Measurements from ENCODE around the gene ATP2A3. TPM values are rescaled to one million over a fixed set of nuclear protein-coding genes. Genes with fewer than 3 reads are reported as not detected.
"Not testable (repeated sequence)": the region's sequence is repeated elsewhere in the genome, so short reads cannot be mapped to it uniquely, and the experiment has no call there.

The ATP2A3 gene
- total RNA-seq, 4 donors from 2014 or later = 5.7 to 33.6 (median 17.5) TPM

DNA sequence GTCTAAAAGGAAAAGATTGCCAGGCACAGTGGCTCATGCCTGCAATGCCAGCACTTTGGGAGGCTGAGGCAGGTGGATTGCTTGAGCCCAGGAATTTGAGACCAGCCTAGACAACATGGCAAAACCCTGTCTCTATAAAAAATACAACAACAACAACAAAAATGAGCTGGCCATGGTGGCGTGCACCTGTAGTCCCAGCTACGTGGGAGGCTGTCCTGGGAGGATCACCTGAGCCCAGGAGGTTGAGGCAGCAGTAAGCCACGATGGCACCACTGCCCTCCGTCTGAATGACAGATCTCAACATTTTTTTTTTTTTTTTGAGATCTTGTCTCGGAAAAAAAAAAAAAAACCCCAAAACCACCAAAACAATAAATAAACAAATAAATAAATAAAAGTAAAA lies 28.1 kb upstream of the ATP2A3 start:
- H3K4me1 ChIP-seq = no peaks in the 10 kb centered on the region
- TF ChIP-seq POLR2A (IDR thresholded peaks at IDR 0.05) = no peak
- TF ChIP-seq, protein P1, sequence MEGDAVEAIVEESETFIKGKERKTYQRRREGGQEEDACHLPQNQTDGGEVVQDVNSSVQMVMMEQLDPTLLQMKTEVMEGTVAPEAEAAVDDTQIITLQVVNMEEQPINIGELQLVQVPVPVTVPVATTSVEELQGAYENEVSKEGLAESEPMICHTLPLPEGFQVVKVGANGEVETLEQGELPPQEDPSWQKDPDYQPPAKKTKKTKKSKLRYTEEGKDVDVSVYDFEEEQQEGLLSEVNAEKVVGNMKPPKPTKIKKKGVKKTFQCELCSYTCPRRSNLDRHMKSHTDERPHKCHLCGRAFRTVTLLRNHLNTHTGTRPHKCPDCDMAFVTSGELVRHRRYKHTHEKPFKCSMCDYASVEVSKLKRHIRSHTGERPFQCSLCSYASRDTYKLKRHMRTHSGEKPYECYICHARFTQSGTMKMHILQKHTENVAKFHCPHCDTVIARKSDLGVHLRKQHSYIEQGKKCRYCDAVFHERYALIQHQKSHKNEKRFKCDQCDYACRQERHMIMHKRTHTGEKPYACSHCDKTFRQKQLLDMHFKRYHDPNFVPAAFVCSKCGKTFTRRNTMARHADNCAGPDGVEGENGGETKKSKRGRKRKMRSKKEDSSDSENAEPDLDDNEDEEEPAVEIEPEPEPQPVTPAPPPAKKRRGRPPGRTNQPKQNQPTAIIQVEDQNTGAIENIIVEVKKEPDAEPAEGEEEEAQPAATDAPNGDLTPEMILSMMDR (IDR thresholded peaks at IDR 0.05) = no peak
- intact Hi-C loops (cut with DNase I; ENCODE audit: low total_unique reads) = no loop called here
- H3K36me3 ChIP-seq = no peaks in the 10 kb centered on the region
- no peak overlapping the region for H3K27ac ChIP-seq
- H3K9me3 ChIP-seq = no peaks in the 10 kb centered on the region
- no peak overlapping the region for H3K4me3 ChIP-seq
- DNase-seq = no peak
- no peaks in the 10 kb centered on the region for H3K27me3 ChIP-seq

DNA sequence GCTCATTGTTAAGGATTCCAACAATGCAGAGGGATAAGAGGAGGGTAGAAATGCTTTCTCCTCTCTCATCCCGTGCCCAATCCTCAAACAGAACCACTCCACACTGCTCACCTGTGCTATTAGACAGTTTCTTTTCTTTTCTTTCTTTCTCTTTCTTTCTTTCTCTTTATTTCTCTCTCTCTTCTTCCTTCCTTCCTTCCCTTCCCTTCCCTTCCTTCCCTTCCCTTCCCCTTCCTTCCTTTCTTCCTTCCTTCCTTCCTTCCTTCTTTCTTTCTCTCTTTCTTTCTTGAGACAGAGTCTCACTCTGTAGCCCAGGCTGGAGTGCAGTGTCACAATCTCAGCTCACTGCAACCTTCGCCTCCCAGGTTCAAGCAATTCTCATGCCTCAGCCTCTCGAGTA lies 27.5 kb upstream of the ATP2A3 start:
- H3K27ac ChIP-seq; H3K4me1 ChIP-seq; intact Hi-C loops (cut with DNase I; ENCODE audit: low total_unique reads); H3K36me3 ChIP-seq; H3K9me3 ChIP-seq; H3K4me3 ChIP-seq; H3K27me3 ChIP-seq; DNase-seq: not testable (repeated sequence)

DNA sequence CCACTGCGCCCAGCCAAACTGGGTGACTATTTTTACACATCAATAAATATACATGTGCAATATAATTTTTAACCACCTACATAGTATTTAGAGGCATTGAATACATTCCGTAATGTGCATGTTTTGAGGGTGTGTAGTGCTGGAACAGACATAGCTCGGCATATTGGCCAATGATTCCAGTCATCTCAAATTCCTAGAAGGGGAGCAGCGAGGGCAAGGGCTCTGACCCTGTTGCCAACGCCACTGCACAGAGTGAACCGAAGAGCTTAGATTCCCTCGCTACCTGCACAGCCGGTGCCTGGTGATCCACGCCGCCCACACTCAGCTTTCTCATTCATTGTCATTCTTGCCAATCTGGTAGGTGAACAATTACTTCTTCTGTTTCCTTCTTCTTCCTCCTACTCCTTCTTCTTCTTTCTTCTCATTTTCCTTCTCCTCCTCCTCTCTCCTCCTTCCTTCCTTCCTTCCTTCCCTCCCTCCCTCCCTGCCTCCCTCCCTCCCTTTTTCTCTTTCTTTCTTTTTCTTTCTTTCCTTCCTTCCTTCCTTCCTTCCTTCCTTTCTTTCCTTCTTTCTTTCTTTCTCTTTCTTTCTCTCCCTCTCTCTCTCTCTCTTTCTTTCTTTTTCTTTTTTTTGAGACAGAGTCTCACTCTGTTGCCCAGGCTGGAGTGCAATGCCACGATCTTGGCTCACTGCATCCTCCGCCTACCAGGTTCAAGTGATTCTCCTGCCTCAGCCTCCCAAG lies 26.3 kb upstream of the ATP2A3 start:
- intact Hi-C loops (cut with DNase I; ENCODE audit: low total_unique reads) = no loop called here
- no peaks in the 10 kb centered on the region for H3K27me3 ChIP-seq
- no peaks in the 10 kb centered on the region for H3K36me3 ChIP-seq
- no peak overlapping the region for H3K27ac ChIP-seq
- H3K9me3 ChIP-seq = no peaks in the 10 kb centered on the region
- no peaks in the 10 kb centered on the region for H3K4me1 ChIP-seq
- no peak for DNase-seq
- TF ChIP-seq, protein P1 (IDR thresholded peaks at IDR 0.05) = no peak
- TF ChIP-seq POLR2A (IDR thresholded peaks at IDR 0.05) = no peak
- H3K4me3 ChIP-seq = no peak overlapping the region

DNA sequence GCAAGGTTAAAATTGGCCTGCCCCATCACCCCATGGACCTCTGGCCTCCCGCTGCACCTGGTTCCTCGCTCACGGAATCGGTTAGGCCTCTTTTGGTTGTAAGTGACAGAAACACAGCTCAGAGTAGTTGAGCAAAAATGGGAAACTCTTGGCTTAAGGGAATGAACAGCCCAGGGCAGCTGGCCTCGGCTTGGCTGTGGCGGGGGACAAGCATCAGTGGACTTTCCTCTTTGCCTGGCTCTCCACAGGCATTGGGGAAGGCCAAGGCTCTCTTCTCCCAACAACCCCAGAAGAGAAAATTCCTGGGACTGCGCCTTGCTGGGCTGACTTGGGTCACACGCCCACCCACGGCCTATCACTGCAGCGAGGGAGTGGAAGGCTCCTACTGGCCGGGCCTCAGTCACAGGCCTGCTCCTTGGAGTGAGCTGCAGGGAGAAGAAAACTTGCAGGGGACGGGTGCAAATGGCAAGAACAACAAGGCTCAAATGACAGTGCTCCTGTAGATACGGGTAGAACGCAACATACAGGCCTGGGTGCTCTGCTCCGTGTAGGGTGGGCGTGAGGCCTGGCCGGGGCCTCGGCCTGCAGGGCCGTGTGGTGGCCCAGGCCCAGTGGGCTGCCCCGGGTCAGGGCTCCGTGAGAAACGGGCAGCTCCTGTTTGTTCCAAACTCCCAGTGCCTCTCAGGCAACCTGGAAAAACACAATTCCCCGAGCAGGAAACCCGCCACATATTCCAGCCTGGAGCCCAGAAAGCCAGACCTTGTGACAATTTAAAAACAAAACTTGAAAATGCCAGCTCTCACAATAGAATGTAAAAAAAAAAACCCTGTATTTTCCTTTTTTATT lies 25.0 kb upstream of the ATP2A3 start:
- H3K27ac ChIP-seq = peak overlapping the region; percentile 20 to 57
- TF ChIP-seq, protein P1 (IDR thresholded peaks at IDR 0.05) = no peak
- no peak for TF ChIP-seq POLR2A (IDR thresholded peaks at IDR 0.05)
- no peak overlapping the region for H3K4me3 ChIP-seq
- no peaks in the 10 kb centered on the region for H3K27me3 ChIP-seq
- H3K9me3 ChIP-seq = no peaks in the 10 kb centered on the region
- H3K36me3 ChIP-seq = no peaks in the 10 kb centered on the region
- no peak for DNase-seq
- intact Hi-C loops (cut with DNase I; ENCODE audit: low total_unique reads) = no loop called here
- H3K4me1 ChIP-seq = no peaks in the 10 kb centered on the region

DNA sequence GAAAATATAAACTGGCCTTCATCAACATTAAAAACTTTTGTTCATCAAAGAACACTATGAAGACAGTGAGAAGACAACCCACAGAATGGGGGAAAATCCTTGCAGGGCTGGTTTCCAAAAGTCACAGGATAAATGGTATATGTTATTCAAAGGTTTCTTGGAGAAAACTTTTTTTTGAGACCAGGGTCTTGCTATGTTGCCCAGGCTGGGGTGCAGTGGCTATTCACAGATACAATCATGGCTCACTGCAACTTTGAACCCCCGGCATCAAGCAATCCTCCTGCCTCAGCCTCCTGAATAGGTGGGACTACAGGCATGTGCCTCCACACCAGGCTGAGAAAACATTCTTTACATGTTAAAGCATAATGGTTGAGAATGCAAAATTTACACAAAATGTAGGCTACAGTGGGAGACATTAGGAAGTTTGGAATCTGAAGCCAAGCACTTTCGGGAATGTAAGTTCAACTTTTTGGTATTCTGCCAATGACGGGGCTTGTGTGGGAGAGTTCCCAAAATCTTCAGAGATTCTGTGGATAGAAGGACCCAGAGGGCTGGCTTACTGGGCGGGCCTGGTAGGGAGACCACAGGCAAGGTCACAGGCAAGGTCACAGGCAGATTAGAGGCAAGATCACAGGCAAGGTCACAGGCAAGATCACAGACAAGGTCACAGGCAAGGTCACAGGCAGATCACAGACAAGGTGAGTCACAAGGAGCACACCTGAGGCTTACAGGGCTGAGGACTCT lies 24.2 kb upstream of the ATP2A3 start:
- TF ChIP-seq, protein P1 (IDR thresholded peaks at IDR 0.05) = no peak
- TF ChIP-seq POLR2A (IDR thresholded peaks at IDR 0.05) = no peak
- Histone ChIP-seq H3K9me3 (no peaks in the 10 kb centered on the region), H3K27me3 (no peaks in the 10 kb centered on the region), H3K36me3 (no peaks in the 10 kb centered on the region), H3K4me3 (no peak overlapping the region), H3K4me1 (no peaks in the 10 kb centered on the region), H3K27ac (no peak overlapping the region)
- intact Hi-C loops (cut with DNase I; ENCODE audit: low total_unique reads) = no loop called here
- DNase-seq = no peak
